ENCODE measurements around the gene CHCHD3. TPM values are rescaled to one million over a fixed set of nuclear protein-coding genes. Genes with fewer than 3 reads are reported as not detected.

Gene CHCHD3
- polyA plus RNA-seq, 3 donors = 30.5 to 56.7 (median 48.8) TPM

DNA sequence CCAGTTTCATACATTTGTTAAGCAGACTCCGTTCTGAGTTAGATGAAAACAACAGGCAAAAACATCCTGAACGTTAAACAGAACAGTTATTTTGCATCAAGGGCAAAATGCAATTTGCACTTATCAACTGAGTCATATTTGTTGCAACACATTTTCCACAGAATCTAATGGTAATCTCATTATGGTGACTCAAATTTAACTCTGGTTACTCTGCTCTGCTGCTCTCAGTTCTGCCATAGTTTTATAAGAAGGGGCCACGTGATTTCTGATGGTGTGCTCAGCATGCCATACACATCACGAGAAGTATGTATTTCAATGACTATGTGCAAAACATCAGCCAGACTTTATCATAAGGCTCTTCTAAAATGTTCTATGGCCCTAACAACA, 148.8 kb downstream of the CHCHD3 start:
- no peaks in the 10 kb centered on the region for H3K27me3 ChIP-seq (ENCODE audit: control insufficient read depth in 2 of 2, insufficient read depth in 2 of 2, low read length in 2 of 2)
- H3K4me3 ChIP-seq (replicated peaks in 1 of 3; ENCODE audit: low read depth in 2 of 3, low read length in 3 of 3) = no peak overlapping the region
- H3K4me2 ChIP-seq (replicated peaks; ENCODE audit: extremely low read depth, low read length, poor library complexity, severe bottlenecking) = no peak overlapping the region
- intact Hi-C loops (cut with micrococcal nuclease) = no loop called here
- no peak overlapping the region for H2AFZ ChIP-seq (ENCODE audit: insufficient read depth, low read depth, low read length, poor library complexity, severe bottlenecking)
- peaks cover 0 to 5% of the 10 kb centered on the region in 2 donors for H3K9me3 ChIP-seq (replicated peaks in 1 of 2; ENCODE audit: control insufficient read depth in 1 of 2, insufficient read depth in 1 of 2, low read length in 2 of 2)
- Mint-ChIP-seq H3K27me3 (ENCODE audit: low read depth in 3 of 3) (no peaks in the 10 kb centered on the region), H3K36me3 (peaks cover 9 to 18% of the 10 kb centered on the region in 2 donors), H3K4me1 (peaks cover 30% of the 10 kb centered on the region), H3K9me3 (peaks cover 0 to 8% (median 5%) of the 10 kb centered on the region in 7 donors), H3K4me3 (no peak overlapping the region), H3K27ac (peak overlapping the region in 3 of 7 donors; percentile 45 to 79 (median 51))
- H3K27ac ChIP-seq (ENCODE audit: low read depth in 1 of 2, low read length in 2 of 2) = no peak overlapping the region
- no peak for TF ChIP-seq CTCF (IDR thresholded peaks at IDR 0.05)
- no peaks in the 10 kb centered on the region for H4K20me1 ChIP-seq (ENCODE audit: insufficient read depth, low read length)
- peak; percentile 4 to 46 (median 5) for DNase-seq
- peaks cover 15 to 26% of the 10 kb centered on the region in 2 donors for H3K4me1 ChIP-seq (ENCODE audit: control insufficient read depth in 1 of 2, insufficient read depth in 2 of 2, low read length in 2 of 2)
- WGBS (ENCODE audit: insufficient coverage) = 45% methylated on average over 3 of the region's 4 CpGs
- H3K79me2 ChIP-seq (ENCODE audit: insufficient read depth, low read length) = no peaks in the 10 kb centered on the region
- no peaks in the 10 kb centered on the region for H3K36me3 ChIP-seq (replicated peaks in 1 of 2; ENCODE audit: control insufficient read depth in 1 of 2, insufficient read depth in 2 of 2, low read length in 2 of 2)
- no peak overlapping the region for H3K9ac ChIP-seq (ENCODE audit: insufficient read depth, low read length, poor library complexity, severe bottlenecking)

GRCh38 chr7:132932296-132933071, 149.4 kb downstream of the CHCHD3 start:
- no peak for TF ChIP-seq CTCF (IDR thresholded peaks at IDR 0.05)
- H3K36me3 Mint-ChIP-seq = peaks cover 9 to 22% of the 10 kb centered on the region in 2 donors
- intact Hi-C loops (cut with micrococcal nuclease) = no loop called here
- H3K9ac ChIP-seq (ENCODE audit: insufficient read depth, low read length, poor library complexity, severe bottlenecking) = no peak overlapping the region
- peaks cover 15 to 26% of the 10 kb centered on the region in 2 donors for H3K4me1 ChIP-seq (ENCODE audit: control insufficient read depth in 1 of 2, insufficient read depth in 2 of 2, low read length in 2 of 2)
- H2AFZ ChIP-seq (ENCODE audit: insufficient read depth, low read depth, low read length, poor library complexity, severe bottlenecking) = no peak overlapping the region
- H3K27ac Mint-ChIP-seq = peak overlapping the region in 6 of 7 donors; percentile 6 to 48 (median 42)
- no peak for DNase-seq
- H3K4me3 Mint-ChIP-seq = no peak overlapping the region
- no peak overlapping the region for H3K27ac ChIP-seq (ENCODE audit: low read depth in 1 of 2, low read length in 2 of 2)
- no peaks in the 10 kb centered on the region for H3K79me2 ChIP-seq (ENCODE audit: insufficient read depth, low read length)
- H3K4me2 ChIP-seq (replicated peaks; ENCODE audit: extremely low read depth, low read length, poor library complexity, severe bottlenecking) = no peak overlapping the region
- H3K36me3 ChIP-seq (replicated peaks in 1 of 2; ENCODE audit: control insufficient read depth in 1 of 2, insufficient read depth in 2 of 2, low read length in 2 of 2) = no peaks in the 10 kb centered on the region
- H3K9me3 Mint-ChIP-seq = peaks cover 0 to 8% (median 5%) of the 10 kb centered on the region in 7 donors
- no peaks in the 10 kb centered on the region for H4K20me1 ChIP-seq (ENCODE audit: insufficient read depth, low read length)
- no peaks in the 10 kb centered on the region for H3K27me3 Mint-ChIP-seq (ENCODE audit: low read depth in 3 of 3)
- WGBS (ENCODE audit: insufficient coverage) = 89% methylated on average over 7 of the region's 7 CpGs
- H3K9me3 ChIP-seq (replicated peaks in 1 of 2; ENCODE audit: control insufficient read depth in 1 of 2, insufficient read depth in 1 of 2, low read length in 2 of 2) = peaks cover 0 to 5% of the 10 kb centered on the region in 2 donors
- H3K4me1 Mint-ChIP-seq = peaks cover 30% of the 10 kb centered on the region
- H3K27me3 ChIP-seq (ENCODE audit: control insufficient read depth in 2 of 2, insufficient read depth in 2 of 2, low read length in 2 of 2) = no peaks in the 10 kb centered on the region
- H3K4me3 ChIP-seq (replicated peaks in 1 of 3; ENCODE audit: low read depth in 2 of 3, low read length in 3 of 3) = no peak overlapping the region
